HG03095 (cell line): ENCODE data around the gene ANAPC16.
"Not testable (repeated sequence)": the region's sequence is repeated elsewhere in the genome, so short reads cannot be mapped to it uniquely, and the experiment has no call there.

Experiments used
- ATAC-seq: cut with Tn5 transposase; IDR thresholded peaks from one replicate; pipeline ENCODE4 v1.9.1; 2021; ENCODE audit warnings: moderate library complexity; ENCODE audit not compliant: unreplicated experiment

Gene ANAPC16

DNA sequence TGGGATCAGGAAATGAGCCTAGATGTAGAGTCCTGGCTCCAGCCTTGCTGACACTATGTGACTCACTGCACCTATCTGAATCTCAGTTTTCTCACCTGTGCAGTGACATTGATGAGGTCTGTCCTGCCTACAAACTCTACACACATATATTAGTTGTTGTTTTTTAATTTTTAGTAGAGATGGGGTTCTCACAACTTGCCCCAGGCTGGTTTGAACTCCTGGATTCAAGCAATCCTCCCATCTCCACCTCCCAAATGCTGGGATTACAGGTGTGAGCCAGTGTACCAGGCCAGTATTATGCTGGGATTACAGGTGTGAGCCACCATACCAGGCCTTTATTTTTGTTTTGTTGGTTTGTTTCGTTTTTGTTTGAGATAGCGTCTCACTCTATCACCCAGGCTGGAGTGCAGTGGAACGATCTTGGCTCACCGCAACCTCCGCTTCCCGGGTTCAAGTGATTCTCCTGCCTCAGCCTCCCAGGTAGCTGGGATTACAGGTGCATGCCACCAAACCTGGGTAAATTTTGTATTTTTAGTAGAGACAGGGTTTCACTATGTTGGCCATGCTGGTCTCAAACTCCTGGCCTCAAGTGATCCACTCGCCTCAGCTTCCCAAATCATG, 46.1 kb downstream of the ANAPC16 start:
- ATAC-seq = peak; percentile 3

DNA sequence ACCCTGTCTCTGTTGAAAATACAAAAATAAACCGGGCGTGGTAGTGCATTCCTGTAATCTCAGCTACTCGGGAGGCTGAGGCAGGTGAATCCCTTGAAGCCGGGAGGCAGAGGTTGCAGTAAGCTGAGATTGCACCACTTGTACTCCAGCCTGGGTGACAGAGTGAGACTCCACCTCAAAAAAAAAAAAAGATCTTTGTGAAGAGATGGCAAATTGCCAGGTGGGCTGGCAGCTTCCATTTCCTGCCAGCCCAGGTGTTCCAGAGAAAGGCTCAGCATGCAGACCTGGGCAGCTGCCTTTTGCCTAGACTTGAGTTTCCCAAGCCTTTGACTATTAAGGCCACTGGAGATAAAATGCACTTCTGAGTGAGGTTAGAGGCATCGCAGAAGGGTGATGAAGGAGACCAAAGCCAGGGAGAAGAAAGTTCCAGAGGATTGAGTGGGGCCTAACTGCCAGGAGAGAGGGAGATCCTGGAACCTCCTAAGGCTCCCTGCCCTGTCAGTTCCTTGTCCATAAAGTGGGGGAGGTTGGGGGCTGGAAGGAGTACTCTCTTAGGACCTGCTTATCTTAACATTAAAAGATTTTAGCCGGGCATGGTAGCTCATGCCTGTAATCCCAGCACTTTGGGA, 47.9 kb downstream of the ANAPC16 start:
- ATAC-seq = no peak

DNA sequence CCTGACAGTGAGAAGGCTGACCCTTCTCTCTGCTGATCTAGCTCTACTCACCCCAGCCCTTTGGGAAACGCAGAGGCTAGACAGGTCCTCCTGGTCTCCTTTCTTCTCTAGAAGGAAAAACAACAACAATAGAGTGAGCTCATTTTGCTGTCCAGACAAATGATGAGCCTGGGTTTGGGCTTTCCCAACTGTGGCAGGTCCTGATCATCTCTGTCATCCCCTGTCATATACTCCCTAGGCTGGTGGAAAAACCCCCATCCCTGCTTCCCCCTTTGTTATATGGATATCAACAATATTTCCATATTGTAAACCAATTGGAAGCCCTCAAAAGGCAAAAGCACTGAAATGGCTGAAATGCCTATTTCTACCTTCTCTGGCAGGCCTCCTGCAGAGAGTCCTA, 48.7 kb downstream of the ANAPC16 start:
- no peak for ATAC-seq

DNA sequence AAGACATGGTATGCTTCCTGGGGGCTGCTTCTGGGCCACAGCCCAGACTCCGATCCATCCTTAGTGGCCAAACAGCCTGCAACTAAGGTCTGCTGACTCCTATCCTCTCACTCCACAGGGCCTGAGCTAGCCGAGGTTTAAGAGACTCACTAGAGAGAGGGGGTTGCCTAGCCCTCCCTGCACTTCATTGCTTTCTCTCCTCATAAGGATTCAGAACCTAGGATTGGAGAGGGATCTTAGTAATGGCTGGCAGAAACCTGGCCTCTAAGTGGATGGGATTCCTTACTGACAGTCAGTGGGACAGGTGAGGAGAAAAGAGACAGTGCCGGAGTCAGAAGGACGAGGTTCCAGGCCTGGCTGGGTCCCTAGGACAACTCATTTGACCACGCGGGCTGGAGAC, 49.7 kb downstream of the ANAPC16 start:
- no peak for ATAC-seq

DNA sequence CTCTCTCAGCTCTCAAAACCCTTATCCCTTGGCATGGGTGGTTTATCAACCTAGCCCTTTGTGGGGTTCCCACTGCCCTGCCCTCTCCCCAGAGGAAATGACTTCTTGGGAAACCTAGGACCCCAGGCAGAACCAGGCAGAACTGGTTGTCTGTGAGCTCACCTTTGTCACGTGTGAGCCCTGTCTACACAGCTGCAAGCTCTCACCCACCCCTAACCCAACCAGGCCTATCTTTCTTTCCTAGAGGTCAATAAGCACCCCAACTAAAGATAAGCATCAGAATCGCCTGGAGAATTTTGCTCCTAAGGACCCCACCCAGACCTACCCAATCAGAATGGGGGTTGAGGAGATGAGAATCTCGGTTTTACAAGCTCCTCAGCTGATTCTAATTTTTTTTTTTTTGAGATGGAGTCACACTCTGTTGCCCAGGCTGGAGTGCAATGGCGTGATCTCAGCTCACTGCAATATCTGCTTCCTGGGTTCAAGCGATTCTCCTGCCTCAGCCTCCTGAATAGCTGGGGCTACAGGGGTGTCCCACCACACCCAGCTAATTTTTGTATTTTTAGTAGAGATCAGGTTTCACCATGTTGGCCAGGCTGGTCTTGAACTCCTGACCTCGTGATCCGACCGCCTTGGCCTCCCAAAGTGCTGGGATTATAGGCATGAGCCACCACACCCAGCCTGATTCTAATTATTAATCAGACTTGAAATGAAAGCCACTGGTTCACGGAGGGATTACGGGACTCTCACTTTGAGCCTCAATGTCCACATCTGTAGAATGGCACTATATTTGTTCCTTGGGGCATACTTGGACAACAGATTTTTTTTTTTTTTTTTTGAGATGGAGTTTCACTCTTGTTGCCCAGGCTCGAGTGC, 50.4 kb downstream of the ANAPC16 start:
- no peak for ATAC-seq

DNA sequence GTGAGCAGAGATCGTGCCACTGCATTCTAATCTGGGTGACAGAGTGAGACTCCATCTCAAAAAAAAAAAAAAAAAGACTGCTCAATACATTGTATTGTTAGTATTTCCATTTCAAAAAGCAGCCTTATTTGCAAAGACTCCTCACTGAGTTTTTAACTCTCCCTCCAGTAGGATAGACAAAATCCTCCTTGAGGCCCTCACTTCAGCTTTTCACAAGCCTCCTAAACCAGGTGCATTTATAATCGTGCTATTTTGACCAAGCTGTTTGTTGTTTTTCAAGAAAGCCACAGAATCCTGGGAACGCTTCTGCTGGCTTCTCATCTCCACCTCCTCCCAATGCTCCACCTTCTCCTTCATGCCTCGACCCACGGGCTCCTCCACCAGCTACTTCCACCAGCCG, 51.6 kb downstream of the ANAPC16 start:
- no peak for ATAC-seq

DNA sequence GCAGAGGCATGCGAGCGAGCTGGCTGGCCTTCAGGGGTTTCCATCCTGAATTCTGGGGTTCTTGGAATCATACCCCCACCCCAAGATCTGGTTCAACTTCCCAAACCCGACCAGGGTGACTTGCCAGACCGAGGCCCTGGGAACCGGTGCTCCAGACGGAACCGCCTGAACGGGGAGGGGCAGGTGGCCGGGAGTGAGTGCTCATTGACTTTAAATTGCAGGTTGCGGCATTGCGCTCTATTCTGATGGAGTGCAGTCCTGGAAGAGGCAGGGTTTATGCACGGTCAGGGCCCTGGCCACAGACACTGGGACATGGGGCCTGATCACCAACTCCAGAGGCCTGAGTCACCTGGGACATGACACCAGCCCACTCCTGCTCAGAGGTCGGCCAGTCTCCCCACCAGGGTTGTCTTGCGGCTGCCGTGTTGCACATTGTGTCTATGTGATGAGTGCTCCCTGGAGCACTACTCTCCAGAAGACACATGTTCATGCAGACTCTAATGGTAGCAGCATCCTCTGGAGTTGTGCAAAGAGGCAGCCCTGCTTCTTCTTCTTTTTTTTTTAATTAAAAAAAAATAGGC, 52.1 kb downstream of the ANAPC16 start:
- ATAC-seq = no peak

DNA sequence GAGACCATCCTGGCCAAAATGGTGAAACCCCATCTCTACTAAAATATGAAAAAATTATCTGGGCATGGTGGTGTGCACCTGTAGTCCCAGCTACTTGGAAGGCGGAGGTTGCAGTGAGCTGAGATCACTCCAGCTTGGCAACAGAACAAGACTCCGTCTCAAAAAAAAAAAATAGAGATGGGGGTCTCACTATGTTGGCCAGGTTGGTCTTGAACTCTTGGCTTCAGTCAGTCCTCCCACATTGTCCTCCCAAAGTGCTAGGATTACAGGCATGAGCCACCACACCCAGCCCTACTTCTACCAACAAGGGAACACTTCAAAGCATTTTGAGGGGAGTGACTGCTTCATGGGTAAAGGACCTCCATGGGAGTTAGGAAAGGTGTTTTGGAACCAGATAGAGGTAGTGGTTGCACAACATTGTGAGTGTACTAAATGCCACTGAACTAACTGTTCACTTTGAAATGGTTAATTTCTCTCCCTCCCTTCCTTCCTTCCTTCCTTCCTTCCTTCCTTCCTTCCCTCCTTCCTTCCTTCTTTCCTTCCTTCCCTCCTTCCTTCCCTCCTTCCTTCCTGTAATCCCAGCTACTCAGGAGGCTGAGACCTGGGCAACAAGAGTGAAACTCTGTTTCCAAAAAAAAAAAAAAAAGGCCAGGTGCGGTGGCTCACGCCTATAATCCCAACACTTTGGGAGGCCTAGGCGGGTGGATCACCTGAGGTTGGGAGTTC, 52.8 kb downstream of the ANAPC16 start:
- ATAC-seq = not testable (repeated sequence)

DNA sequence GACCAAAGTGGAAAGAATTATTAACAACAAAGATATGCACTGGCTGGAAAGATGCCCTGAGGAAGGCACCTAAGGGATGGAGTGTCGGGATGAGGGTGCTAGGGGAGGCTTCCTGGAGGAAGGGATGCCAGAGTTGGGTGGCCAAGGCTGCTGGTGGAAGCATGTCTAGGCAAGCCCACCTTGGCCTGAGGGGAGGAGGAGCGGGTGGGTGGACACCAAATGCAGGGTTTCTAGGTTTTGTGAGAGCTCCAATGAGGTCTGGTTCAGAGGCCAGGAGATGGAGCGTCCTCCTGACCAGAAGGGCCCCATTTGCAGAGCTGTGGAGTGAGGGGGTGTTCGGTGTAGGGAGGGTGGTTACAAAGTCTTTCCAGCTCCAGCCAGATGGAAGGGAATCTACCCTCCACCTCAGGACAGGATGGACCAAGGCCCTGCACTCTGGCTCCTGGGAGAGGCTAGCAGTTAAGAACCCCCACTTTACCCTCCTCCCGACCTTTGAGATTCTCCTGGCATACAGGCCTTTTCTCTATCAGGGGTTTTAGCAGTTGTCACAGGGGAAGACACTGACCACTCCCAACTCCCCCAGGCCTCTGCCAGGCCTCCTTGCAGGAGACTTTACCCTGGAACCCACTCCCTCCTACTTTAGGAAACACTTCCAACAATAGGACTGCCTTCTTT, 54.9 kb downstream of the ANAPC16 start:
- ATAC-seq = no peak

DNA sequence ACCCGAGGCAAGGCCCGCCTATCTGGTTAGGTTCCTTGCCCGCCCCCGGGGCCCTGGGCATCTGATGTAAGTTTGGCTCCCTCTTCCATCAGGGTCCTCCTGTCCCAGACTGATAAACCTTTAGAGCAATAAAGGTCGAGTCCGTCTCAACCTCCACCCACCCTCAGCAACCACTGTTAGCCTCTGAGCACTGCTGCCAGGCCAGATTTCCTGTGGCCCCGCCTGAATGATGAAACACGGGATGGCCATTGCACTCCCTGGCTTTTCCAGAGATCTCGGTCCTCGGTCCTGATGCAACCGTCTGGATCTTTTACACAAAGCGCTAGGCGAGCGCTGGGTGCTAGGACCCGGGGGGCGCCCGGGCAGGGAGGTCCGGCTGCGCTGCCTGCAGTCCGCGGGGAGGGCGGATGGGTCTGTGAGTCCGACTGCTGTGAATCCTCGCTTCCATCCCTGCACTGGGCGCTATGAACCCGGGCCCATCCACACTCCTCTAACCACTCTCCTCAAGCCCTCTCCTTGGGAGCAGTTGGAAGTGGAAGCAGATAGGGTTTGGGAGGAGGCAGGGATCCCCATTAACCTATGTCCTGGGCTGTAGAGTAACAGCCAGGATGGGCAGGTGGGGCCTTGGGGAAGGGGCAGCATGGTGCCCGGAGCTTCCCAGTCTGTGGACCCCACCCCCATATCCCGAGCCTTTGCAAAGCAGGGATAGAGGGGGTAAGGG, 57.0 kb downstream of the ANAPC16 start:
- ATAC-seq = no peak

DNA sequence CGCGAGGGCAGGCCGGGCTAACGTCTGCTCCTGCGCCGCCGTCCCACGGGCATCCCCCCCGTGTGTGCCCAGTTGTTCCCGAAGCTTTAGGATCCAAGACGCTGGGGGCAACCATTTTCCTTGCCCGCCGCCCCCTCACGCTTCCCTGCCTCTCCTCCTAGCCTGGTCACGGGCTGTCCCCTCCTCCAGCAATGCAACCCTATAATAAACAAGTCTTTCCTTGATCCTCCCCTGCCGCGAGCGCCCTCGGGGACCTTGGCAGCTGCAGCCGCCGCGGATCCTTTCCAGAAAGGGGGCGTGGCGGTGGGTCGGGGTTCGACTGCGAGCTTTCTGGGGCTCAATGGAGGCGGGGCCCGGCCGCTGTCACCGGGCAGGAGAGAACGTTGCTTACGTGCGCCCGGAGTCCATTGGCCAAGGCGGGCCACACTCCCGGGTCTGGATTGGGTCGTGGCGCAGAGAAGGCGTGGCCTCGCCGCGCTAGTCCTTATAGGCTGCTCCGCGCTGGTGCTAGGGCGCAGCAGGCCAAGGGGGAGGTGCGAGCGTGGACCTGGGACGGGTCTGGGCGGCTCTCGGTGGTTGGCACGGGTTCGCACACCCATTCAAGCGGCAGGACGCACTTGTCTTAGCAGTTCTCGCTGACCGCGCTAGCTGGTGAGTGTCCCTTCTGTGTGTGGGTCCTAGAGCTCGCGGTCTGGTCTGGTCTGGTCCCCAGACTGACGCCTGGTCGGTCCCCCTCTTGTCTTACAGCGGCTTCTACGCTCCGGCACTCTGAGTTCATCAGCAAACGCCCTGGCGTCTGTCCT, 57.8 kb downstream of the ANAPC16 start, which contains the start of gene DDIT4:
Gene DDIT4, plus strand, starts transcription at position 515 of the 803 bp plus-strand sequence. CDS start 293 bp downstream, outside the sequence.
- ATAC-seq = peak; percentile 74

DNA sequence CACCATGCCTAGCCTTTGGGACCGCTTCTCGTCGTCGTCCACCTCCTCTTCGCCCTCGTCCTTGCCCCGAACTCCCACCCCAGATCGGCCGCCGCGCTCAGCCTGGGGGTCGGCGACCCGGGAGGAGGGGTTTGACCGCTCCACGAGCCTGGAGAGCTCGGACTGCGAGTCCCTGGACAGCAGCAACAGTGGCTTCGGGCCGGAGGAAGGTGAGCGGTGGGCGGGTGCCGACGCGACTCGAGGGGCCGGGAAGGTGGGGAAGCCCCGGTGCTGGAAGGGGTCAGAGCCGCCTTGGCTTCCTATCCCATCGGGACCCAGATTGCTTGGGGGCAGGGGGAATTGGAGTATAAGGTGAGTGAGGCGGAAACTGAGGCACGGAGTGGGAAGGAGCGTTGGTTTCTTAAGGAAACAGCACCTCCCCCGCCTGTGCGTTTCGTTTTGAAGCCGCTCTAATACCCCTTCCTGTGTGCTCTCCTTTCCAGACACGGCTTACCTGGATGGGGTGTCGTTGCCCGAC, 58.5 kb downstream of the ANAPC16 start:
- no peak for ATAC-seq

DNA sequence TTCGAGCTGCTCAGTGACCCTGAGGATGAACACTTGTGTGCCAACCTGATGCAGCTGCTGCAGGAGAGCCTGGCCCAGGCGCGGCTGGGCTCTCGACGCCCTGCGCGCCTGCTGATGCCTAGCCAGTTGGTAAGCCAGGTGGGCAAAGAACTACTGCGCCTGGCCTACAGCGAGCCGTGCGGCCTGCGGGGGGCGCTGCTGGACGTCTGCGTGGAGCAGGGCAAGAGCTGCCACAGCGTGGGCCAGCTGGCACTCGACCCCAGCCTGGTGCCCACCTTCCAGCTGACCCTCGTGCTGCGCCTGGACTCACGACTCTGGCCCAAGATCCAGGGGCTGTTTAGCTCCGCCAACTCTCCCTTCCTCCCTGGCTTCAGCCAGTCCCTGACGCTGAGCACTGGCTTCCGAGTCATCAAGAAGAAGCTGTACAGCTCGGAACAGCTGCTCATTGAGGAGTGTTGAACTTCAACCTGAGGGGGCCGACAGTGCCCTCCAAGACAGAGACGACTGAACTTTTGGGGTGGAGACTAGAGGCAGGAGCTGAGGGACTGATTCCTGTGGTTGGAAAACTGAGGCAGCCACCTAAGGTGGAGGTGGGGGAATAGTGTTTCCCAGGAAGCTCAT, 59.0 kb downstream of the ANAPC16 start:
- no peak for ATAC-seq

DNA sequence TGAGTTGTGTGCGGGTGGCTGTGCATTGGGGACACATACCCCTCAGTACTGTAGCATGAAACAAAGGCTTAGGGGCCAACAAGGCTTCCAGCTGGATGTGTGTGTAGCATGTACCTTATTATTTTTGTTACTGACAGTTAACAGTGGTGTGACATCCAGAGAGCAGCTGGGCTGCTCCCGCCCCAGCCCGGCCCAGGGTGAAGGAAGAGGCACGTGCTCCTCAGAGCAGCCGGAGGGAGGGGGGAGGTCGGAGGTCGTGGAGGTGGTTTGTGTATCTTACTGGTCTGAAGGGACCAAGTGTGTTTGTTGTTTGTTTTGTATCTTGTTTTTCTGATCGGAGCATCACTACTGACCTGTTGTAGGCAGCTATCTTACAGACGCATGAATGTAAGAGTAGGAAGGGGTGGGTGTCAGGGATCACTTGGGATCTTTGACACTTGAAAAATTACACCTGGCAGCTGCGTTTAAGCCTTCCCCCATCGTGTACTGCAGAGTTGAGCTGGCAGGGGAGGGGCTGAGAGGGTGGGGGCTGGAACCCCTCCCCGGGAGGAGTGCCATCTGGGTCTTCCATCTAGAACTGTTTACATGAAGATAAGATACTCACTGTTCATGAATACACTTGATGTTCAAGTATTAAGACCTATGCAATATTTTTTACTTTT, 59.7 kb downstream of the ANAPC16 start:
- ATAC-seq = no peak

DNA sequence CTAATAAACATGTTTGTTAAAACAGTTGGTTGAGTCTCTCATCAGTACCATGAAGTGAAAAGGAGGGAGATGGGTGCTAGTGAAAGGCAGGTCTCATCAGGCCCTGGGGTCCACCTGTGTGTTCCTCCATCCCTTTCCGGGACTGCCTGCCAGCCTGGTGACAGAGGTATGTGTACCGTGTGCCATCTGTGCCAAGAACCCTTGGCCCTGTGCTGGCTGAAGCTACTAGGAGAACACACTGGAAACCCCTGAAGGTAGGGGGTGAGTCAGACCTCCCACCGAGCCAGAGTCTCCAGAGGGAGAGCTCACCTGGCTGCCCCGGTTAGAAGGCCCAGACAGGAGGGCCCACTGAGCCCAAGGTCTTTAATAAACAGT, 60.2 kb downstream of the ANAPC16 start:
- no peak for ATAC-seq

DNA sequence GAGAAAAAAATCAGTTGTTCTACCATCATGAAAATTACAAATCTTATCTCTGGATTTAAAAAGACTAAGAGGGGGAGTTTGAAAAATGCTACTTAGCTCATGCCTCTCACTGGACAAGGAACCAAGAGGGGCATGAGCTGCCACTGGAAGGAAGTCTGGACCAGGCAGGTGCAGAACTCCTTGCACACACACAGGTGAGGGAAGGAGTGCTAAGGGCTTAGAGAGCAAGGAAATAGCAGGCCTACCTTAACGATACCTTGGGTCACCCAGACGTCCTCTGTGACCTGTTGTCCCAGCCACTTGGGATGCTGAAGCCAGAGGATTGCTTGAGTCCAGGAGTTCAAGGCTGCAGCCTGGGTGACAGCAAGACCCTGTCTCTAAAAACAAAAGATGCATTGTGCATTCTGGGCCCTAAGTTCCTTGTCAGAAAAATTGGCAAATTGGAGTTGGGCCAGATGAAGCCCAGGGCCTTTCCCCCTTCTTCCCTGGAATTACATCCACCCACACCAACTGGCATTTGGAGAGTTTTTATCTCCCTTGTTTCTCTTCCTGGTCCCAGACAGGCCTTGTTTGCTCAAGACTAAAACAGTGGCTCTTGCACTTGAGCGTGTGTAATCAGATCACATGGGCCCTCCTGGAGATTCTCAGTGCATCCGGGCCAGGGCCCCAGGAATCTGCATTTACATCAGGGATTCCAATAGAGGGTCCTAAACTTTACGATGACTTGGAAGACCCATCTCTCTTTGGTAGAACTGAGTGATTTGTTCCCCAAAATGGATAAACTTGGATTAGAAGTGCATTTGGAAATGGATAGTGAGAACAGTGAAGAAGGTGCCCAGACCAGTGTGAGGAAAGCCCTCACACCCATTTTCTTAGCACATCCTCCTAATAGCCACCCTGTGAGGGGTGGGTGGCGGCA, 60.9 kb downstream of the ANAPC16 start:
- ATAC-seq = no peak
